Right forelimb (tissue), 1 donor: ENCODE data around the gene PHACTR1.
"Not testable (repeated sequence)": the region's sequence is repeated elsewhere in the genome, so short reads cannot be mapped to it uniquely, and the experiment has no call there.

ENCODE experiments used
- DNase-seq: peaks from one replicate; pipeline ENCODE4 v3.0.0-alpha.2; 2018

PHACTR1 gene

DNA sequence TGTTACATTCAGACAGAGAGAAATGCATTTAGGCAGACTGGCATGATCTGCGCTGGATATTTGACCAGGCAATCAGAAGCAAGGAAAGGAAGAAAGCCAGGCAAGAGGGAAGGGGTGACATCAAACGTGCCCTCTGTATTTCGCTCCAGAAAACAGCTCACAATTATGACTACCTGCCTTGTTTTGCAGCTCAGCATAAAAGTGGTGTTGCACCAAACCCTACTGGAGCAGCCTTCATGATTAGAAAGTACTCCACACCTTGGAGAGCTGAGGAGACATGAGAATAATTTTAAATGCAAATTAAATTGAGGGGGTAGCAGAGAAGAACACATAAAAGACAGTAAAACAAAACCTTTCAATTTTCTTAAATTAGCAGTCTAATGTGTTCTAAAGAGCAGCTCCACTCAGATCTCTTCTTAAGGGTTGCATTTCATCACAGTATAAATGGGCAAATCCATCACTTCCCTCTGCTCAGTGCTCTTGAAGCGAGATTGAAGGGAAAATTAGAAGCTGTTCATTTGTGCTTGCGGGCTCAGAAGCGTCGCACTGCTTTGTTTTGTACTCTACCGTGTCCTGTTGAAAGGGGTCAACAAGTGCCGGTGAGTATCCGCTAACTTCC, at the start of gene PHACTR1:
Gene PHACTR1, plus strand, starts transcription at position 470 of the 619 bp plus-strand sequence.
- DNase-seq, result no peak

GRCh38 chr6:12666886-12667285, 49.7 kb upstream of the PHACTR1 start:
- no peak for DNase-seq

DNA sequence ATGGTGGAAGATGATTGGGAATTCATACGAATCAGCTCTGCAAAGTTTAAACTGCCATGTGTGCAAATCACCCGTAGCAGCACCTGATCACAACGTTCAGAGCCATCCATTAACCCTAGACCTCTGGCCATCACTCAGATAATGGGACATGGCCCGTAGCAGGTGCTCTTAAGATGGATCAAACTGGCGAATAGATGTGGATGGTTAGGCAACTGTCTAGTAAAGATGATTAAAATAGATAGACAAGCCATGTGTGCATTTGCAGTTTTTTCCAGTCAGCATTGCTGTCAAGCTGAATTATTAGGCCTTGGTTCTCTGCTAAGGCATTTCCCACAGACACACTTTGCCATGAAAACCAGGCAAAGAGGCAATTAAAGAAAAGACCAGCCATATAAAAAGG, 40.6 kb upstream of the PHACTR1 start:
- no peak for DNase-seq

DNA sequence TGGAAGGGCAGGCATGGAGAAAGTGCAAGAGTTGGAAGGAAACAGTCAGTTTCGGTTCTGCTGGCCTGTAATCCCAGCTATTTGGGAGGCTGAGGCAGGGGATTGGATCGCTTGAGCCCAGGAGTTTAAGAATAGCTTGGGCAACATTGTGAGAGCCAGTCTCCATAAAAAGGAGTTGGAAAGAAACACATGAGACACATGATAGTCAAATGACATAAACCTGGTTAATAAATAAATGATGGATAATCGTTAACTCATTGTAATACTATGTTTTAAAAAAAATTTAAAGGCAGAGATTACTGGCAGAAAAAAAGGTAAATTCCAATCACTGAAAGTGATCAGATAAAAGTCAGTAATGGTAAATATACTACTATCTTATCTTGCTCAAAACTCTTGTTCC, 37.2 kb upstream of the PHACTR1 start:
- no peak for DNase-seq

DNA sequence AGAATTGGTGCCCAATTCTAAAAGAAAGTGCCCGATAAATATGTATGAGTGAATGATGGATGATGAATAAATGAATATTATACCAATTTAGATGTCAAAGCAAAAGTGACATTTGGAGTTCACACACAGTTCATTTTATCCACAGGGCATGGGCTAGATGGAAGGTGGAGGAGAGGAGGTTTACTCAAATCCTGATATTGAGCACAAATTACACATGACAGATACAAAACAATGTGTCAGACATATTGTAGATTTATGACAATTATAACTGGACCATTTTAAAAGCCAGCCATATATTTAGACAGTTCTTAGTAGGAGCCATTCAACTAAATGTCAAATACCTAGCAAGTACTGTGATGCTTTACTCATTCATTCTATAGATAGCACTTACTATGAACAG, 23.4 kb upstream of the PHACTR1 start:
- DNase-seq, result no peak

DNA sequence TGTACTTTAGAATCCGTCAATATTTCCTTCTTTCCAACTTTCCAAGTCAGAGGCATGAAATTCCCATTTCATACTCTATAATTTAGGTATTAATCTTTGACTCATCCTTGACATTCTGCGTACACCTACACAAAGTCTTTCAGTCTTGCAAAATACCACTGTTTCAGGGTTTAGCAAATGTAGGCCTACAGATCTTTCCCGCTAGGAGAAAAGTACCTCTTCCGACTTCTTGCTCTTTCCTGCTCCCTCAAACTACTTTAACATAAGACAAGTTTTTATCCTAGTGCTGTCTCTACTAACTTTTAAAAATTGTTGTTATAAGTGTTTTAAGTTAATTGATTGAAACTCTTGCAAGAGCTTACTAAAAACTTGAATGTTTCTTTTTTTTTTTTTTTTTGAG, 18.3 kb upstream of the PHACTR1 start:
- DNase-seq, result no peak

GRCh38 chr6:12704946-12705345, 11.6 kb upstream of the PHACTR1 start:
- no peak for DNase-seq

DNA sequence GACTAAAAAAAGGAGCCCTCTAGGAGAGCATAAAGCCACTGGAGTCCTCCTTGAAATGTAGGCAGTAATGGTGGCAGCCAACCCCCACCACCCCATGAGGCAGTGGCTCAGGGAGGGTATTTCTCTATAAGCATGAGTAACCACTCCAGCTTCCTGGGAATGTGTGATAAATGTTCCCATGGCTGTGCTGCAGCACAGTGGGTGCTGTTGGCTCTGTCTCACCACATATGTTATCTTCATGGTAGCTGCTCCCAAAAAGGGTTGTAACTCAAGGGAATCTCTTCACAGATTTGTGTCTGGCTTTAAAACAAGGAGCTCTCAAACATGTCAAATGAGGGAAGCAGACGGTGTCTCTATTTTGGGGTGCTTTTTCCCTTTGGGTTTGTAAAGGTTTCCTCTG, 7.5 kb upstream of the PHACTR1 start:
- DNase-seq, result no peak

DNA sequence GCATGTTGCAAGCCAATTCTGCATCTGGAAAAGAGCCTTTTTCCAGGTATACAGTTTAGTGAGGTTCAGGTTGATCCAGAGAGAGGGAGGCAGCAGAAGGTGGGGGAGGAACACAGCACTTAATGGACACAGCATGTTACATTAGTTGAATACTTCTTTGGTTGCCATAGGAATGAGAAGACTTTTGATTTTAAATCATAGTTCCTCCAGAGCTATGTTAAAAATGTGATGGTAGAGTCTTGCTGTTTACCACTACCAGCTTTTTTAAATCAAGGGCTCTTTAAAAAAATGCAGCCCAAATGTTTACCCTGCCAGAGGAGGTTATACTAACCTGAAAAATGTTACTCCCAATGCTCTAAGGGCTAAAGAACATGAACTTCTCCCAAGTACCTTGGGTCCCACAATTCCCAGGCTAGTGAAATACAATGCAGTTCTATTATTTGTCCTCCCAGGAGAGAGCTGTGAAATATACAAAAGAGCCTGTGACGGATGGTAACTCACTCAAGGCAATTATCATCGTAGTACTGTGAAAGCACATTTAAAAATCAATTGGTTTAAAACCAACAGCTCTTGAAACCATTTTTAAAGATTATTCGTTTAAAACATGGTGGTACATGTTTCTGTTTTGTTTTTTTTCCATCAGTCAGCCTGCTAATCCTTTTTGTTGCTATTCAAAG, 6.9 kb upstream of the PHACTR1 start:
- DNase-seq, result no peak

GRCh38 chr6:12710921-12711320, 5.6 kb upstream of the PHACTR1 start:
- no peak for DNase-seq

DNA sequence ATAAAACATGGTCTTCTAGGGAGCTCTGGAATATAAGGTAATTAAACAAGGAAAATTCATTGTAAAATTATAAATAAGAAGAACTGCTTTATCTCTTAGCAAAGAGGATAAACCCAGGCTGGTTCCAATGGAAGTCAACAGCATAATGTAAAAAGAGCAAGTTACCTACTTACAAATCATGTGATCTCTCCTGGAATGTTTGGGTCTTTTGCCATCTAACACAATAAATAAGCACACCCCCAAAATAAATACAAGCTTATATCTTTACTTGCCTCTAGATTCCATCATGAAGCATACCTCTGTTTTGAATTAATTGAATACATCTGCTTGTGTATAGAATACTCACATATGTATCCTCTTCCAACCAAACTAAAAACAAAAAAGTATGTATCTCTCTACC, 2.5 kb upstream of the PHACTR1 start:
- DNase-seq, result no peak

DNA sequence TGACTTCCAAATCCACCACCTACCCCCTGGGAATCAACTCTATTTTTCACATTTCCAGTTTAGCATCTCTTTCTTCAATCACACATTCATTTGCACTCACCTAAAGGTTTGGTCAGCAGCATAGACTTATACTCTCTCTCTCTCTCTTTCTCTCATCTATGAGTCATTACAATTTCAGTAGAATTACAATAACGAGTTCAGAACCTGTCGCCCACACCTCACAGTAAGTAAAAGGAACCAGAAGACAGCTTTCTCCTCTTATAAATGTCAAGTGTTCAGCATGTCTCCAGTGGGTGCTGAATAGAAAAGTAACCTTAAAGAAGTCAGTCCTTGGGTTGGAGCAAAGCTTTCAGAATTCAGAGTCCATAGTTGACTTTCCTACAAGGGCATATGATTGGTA, 1.1 kb upstream of the PHACTR1 start:
- no peak for DNase-seq

DNA sequence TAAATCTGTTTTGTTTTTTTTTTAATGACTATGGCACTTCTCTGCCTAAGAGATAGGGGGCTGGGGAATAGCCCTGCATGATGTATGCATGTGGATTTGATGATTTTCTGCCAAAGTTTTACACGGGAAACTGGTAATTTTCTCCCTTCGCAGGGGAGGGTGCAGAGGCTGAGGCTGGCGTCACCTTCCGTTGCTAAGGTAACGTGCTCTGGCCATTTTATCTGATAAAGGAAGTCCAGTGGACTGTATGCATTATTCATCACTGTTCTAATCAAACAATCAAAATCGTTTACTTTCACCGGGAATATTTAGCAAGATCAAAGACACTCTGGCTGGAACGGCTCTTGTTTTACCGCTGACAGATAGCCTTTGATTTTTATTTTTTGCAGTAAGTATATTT, 789 bp downstream of the PHACTR1 start:
- no peak for DNase-seq

DNA sequence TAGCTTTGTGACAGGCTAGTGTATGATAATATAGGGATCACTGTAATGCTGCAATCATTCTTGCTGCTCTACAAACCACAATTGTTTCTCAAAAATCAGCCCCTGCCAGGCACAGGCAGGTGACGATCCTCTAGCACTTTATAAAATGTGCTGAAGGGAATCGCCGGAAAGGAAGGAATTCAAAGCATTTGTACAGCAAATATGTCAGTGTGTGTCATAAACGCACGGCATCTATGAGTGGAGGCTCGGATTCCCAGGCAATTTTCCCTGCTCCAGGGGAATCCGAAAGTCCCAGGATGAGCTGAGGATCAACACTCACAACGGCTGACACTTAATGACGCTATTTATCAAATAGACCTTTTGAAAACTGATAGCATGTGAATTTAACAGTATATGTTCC, 1.4 kb downstream of the PHACTR1 start:
- DNase-seq, result no peak

DNA sequence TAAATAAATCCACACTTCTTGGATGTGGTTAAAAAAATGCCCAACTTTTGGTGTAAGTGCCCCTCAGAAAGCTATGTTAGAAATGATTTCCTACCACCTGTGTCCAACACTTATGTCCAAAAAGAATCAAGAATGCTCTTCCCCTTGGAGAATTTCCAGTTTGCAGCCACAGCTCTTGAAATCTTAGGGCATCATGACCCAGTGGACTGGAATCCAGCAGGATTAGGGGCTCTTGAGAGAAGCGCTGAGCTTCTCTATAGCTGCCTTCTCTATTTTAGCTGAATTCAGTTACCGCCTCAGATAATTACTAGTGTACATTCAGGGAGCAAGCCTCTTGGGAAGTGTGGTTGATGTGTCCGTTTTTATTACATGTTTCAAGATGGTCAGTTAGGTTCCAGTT, 2.5 kb downstream of the PHACTR1 start:
- DNase-seq, result no peak

DNA sequence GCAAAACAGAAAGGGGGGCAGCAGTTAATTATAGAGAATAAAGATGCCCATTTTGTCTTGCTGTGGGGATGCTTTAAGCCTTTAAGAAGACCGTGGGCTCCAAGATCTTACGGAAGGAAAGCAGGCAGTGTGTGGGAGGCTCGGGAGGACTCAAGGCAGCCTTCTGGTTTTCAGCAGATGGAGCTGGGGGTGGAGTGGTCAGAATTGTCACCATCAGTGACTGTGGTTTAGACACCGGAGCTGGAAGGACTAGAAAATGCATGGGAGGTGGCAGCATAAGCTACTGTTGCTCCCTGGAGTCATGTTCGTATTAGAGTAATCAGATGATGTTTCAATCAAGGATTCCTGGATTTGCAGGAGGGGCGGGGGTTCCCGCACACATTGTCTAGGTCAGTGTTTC, 3.7 kb downstream of the PHACTR1 start:
- no peak for DNase-seq

- DNase-seq, result no peak
These were observed 8.7 kb downstream of the PHACTR1 start for GRCh38 chr6:12725263-12725662.

GRCh38 chr6:12729467-12729866, 12.9 kb downstream of the PHACTR1 start:
- no peak for DNase-seq

DNA sequence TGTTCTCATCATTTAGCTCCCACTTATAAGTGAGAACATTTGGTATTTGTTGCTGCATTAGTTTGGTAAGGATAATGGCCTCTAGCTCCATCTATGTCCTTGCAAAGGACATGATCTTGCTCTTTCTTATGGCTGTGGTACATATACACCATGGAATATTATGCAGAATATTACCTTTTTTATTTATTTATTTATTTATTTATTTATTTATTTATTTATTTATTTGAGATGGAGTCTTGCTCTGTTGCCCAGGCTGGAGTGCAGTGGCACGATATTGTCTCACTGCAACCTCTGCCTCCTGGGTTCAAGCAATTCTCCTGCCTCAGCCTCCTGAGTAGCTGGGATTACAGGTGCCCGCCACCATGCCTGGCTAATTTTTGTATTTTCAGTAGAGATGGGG, 14.2 kb downstream of the PHACTR1 start:
- not testable (repeated sequence) for DNase-seq

DNA sequence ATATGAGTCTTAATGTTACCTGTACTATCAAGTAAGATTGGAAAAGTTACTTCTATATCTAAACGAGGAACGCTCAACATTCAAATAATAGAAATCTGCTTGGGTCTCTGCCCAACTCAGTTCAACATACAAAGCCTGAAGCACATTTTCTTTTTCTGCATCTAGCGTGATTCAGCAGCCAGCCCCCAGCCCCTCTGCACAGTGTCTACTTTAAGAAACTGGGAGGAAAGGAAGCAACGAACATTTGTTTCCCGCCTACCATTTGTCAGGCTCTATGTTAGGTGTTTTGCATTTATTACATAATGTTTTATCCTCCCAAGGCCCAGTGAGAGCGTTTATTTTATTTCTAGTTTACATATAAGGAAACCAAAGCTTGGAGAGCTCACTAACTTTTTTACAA, 17.3 kb downstream of the PHACTR1 start:
- no peak for DNase-seq

- DNase-seq, result no peak
These were observed 19.2 kb downstream of the PHACTR1 start for GRCh38 chr6:12735786-12736185.

- no peak for DNase-seq
These were observed 31.8 kb downstream of the PHACTR1 start for GRCh38 chr6:12748411-12748810.

GRCh38 chr6:12748815-12749521, 32.4 kb downstream of the PHACTR1 start:
- no peak for DNase-seq
